Measurements from ENCODE around the gene APOL6. TPM values are rescaled to one million over a fixed set of nuclear protein-coding genes. Genes with fewer than 3 reads are reported as not detected.

The APOL6 gene
- total and polyA plus RNA-seq, 10 of the 15 experiments (the other 5 are each of a cell fraction or from before 2014, with no cell fraction given), result 4.3 to 22.9 (median 9.3) TPM

GRCh38 chr22:35711336-35711735 is 63.1 kb downstream of the APOL6 start (continued):
- TF ChIP-seq FOS (IDR thresholded peaks at IDR 0.05; ENCODE audit: borderline replicate concordance, extremely low read depth, insufficient read length) (no peak), IKZF2 (IDR thresholded peaks at IDR 0.05) (no peak), CEBPB (IDR thresholded peaks at IDR 0.05; ENCODE audit: borderline replicate concordance in 1 of 2, low read depth in 2 of 2, low read length in 2 of 2) (no peak), E2F8 (IDR thresholded peaks at IDR 0.05; ENCODE audit: low read depth, partially characterized antibody) (no peak), RELA (IDR thresholded peaks at IDR 0.05; ENCODE audit: borderline replicate concordance, partially characterized antibody) (no peak), NFXL1 (IDR thresholded peaks at IDR 0.05; ENCODE audit: borderline replicate concordance) (no peak), JUNB (IDR thresholded peaks at IDR 0.05) (no peak), HDGF (IDR thresholded peaks at IDR 0.05) (no peak), KLF5 (IDR thresholded peaks at IDR 0.05; ENCODE audit: partially characterized antibody) (no peak), MTA2 (IDR thresholded peaks at IDR 0.05; ENCODE audit: low read depth) (no peak), E2F4 (IDR thresholded peaks at IDR 0.05; ENCODE audit: low read depth, low read length) (no peak)
